Neural cell (in vitro differentiated cells): ENCODE measurements around the gene SLC18A3.

Experiments used
- CTCF ChIP-seq: fragments of 450-650 bp; IDR thresholded peaks from 2 replicates; pipeline ENCODE4 v1.5.1; 2014; ENCODE audit warnings: antibody characterized with exemption, mild to moderate bottlenecking, moderate library complexity; ENCODE audit not compliant: poor library complexity, severe bottlenecking
- EP300 ChIP-seq: fragments of 450-650 bp; conservative IDR thresholded peaks from 2 replicates; pipeline ENCODE4 v1.6.1; 2014; ENCODE audit warnings: antibody characterized with exemption, mild to moderate bottlenecking, moderate library complexity; ENCODE audit not compliant: poor library complexity, severe bottlenecking
- EZH2 ChIP-seq: fragments of 200-600, 300-800 bp; shearing (Covaris generic), sonication (generic); IDR thresholded peaks from 2 replicates; pipeline ENCODE4 v1.6.1; 2014; ENCODE audit warnings: antibody characterized with exemption, low read length, borderline replicate concordance, mild to moderate bottlenecking; ENCODE audit not compliant: insufficient read depth, poor library complexity, severe bottlenecking
- MXI1 ChIP-seq: fragments of 450-650 bp; conservative IDR thresholded peaks from 2 replicates; pipeline ENCODE4 v1.6.1; 2014; ENCODE audit warnings: antibody characterized with exemption, mild to moderate bottlenecking; ENCODE audit not compliant: poor library complexity, severe bottlenecking
- POLR2AphosphoS5 ChIP-seq: IDR thresholded peaks from 2 replicates; pipeline ENCODE4 v1.6.1; 2012
- RAD21 ChIP-seq: fragments of 450-650 bp; conservative IDR thresholded peaks from 2 replicates; pipeline ENCODE4 v1.6.1; 2014; ENCODE audit warnings: antibody characterized with exemption, mild to moderate bottlenecking, moderate library complexity
- REST ChIP-seq: IDR thresholded peaks from 2 replicates; pipeline ENCODE4 v1.6.1; 2012; ENCODE audit warnings: borderline replicate concordance
- SMC3 ChIP-seq: fragments of 450-650 bp; conservative IDR thresholded peaks from 2 replicates; pipeline ENCODE4 v1.6.1; 2014; ENCODE audit warnings: antibody characterized with exemption, mild to moderate bottlenecking, moderate library complexity; ENCODE audit not compliant: poor library complexity
- TAF1 ChIP-seq: IDR thresholded peaks from 2 replicates; pipeline ENCODE4 v1.6.1; 2012; ENCODE audit warnings: low read depth

- no peak for TF ChIP-seq CTCF
- no peak for TF ChIP-seq EP300
- no peak for TF ChIP-seq TAF1
- no peak for TF ChIP-seq EZH2
- no peak for TF ChIP-seq POLR2AphosphoS5
- TF ChIP-seq RAD21 = no peak
- no peak for TF ChIP-seq MXI1
- no peak for TF ChIP-seq REST
- no peak for TF ChIP-seq SMC3
These were observed 10.1 kb upstream of the SLC18A3 start for GRCh38 chr10:49600046-49600445.
